DND-41 (cell line): ENCODE results near the gene RNASE8.

ENCODE experiments used
- ATAC-seq: fragments of 200-7000 bp; cut with Tn5 transposase; 3 replicates; pipeline ENCODE4 v1.9.1; 2021; ENCODE audit warnings: low read depth; ENCODE audit not compliant: insufficient read depth
- DNase-seq: peaks from one replicate; pipeline ENCODE4 v3.0.0-alpha.2; 2020
- H2AFZ ChIP-seq: 2 replicates; pipeline ENCODE4 v1.6.0; 2012; ENCODE audit warnings: low read depth, low read length
- H3K27ac ChIP-seq: 2 replicates; pipeline ENCODE4 v1.5.1; 2012; ENCODE audit warnings: low read length, inconsistent platforms
- H3K27me3 ChIP-seq: fragments of 200-600 bp; sonication (generic); 2 replicates; pipeline ENCODE4 v1.6.0; 2012; ENCODE audit warnings: low read length, mild to moderate bottlenecking, inconsistent platforms; ENCODE audit not compliant: insufficient read depth, poor library complexity
- H3K36me3 ChIP-seq: 2 replicates; pipeline ENCODE4 v1.5.1; 2012; ENCODE audit warnings: low read length, inconsistent platforms; ENCODE audit not compliant: insufficient read depth
- H3K4me1 ChIP-seq: 2 replicates; pipeline ENCODE4 v1.5.1; 2012; ENCODE audit warnings: mild to moderate bottlenecking, low read length; ENCODE audit not compliant: insufficient read depth
- H3K4me2 ChIP-seq: 2 replicates; pipeline ENCODE4 v1.6.0; 2012; ENCODE audit warnings: mild to moderate bottlenecking, moderate library complexity, low read length, inconsistent platforms; ENCODE audit not compliant: insufficient read depth
- H3K4me3 ChIP-seq, 2 experiments: fragments of 200-600 bp in 1 of 2; shearing (Covaris generic) in 1 of 2; 2 replicates each; pipeline ENCODE4 v1.5.1; 2012 to 2016; ENCODE audit warnings: inconsistent platforms in 2 of 2, low read length in 2 of 2, mild to moderate bottlenecking in 2 of 2, low read depth in 1 of 2, moderate library complexity in 1 of 2
- H3K79me2 ChIP-seq: 2 replicates; pipeline ENCODE4 v1.6.0; 2012; ENCODE audit warnings: low read length, inconsistent platforms; ENCODE audit not compliant: insufficient read depth
- H3K9ac ChIP-seq: 2 replicates; pipeline ENCODE4 v1.6.0; 2012; ENCODE audit warnings: low read depth, mild to moderate bottlenecking, inconsistent platforms, low read length, moderate library complexity
- H3K9me3 ChIP-seq: 2 replicates; pipeline ENCODE4 v1.5.1; 2012; ENCODE audit warnings: low read length, moderate library complexity, mild to moderate bottlenecking, inconsistent platforms; ENCODE audit not compliant: insufficient read depth, severe bottlenecking
- H4K20me1 ChIP-seq: 2 replicates; pipeline ENCODE4 v1.6.0; 2012; ENCODE audit warnings: low read length; ENCODE audit not compliant: insufficient read depth
- EZH2 ChIP-seq: IDR thresholded peaks from 3 replicates; pipeline ENCODE4 v1.6.1; 2012; ENCODE audit warnings: borderline replicate concordance, low read depth, mild to moderate bottlenecking, moderate library complexity, low read length, inconsistent platforms; ENCODE audit not compliant: severe bottlenecking
- TF ChIP-seq, protein P1 (sequence below): IDR thresholded peaks from 2 replicates; pipeline ENCODE4 v1.5.1; 2012; ENCODE audit warnings: borderline replicate concordance, low read length, moderate library complexity, mild to moderate bottlenecking; ENCODE audit not compliant: poor library complexity, severe bottlenecking; ENCODE audit errors: extremely low read depth

Gene RNASE8

DNA sequence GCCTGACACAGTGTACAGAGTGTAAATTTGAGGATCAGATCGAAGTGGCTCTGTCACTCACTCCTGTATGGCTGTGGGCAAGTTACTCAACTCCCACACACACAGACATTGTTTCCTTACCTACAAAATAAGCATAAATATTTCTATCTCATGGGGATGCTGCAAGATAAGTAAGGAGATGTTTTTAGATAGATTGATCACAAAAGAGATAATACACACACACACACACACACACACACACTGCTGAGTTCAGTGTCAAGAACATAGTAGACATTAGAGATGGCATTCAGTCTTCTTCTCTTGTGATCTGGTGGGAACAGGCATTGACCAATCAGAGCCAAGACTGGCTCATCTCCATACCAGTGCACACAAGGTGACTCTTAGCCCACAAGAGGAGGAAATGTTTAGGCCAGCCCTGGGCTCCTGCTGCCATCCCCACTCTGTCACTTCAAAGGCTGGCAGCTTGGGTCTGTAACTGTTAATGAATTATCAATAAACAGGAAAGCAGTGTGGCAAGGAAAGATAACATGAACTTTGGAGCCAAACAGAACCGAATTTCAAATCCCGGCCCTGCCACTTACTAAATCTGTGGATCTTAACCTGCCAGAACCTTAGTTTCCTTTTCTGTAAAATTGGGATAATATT is 3.4 kb upstream of the RNASE8 start:
- Histone ChIP-seq H3K27me3 (peaks cover 25% of the 10 kb centered on the region), H3K36me3 (no peaks in the 10 kb centered on the region), H3K9ac (no peak overlapping the region), H3K4me2 (no peak overlapping the region), H3K9me3 (no peaks in the 10 kb centered on the region), H4K20me1 (no peaks in the 10 kb centered on the region), H3K27ac (no peak overlapping the region), H3K4me3 (no peak overlapping the region), H3K79me2 (no peaks in the 10 kb centered on the region), H3K4me1 (no peaks in the 10 kb centered on the region), H2AFZ (no peak overlapping the region)
- DNase-seq (no peak), ATAC-seq (no peak)
- TF ChIP-seq, protein P1, sequence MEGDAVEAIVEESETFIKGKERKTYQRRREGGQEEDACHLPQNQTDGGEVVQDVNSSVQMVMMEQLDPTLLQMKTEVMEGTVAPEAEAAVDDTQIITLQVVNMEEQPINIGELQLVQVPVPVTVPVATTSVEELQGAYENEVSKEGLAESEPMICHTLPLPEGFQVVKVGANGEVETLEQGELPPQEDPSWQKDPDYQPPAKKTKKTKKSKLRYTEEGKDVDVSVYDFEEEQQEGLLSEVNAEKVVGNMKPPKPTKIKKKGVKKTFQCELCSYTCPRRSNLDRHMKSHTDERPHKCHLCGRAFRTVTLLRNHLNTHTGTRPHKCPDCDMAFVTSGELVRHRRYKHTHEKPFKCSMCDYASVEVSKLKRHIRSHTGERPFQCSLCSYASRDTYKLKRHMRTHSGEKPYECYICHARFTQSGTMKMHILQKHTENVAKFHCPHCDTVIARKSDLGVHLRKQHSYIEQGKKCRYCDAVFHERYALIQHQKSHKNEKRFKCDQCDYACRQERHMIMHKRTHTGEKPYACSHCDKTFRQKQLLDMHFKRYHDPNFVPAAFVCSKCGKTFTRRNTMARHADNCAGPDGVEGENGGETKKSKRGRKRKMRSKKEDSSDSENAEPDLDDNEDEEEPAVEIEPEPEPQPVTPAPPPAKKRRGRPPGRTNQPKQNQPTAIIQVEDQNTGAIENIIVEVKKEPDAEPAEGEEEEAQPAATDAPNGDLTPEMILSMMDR: no peak
- no peak for TF ChIP-seq EZH2

DNA sequence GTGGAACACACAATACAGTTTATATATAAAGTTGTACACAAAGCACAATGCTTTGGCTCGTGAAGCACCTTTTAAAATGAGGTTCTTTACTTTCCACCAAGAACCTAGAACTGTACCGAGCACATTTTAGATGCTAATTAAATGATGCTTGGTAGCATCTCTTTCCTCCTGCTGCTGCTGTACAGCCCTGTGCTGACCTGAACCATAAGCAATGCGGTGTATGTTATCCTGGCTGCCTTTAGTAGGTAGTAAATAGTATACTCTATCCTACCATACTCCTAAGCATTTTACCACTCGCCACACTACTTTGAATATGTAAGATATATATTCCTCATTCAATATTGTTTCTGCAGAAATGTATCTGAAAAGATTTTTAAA is 2.9 kb upstream of the RNASE8 start:
- no peak for DNase-seq
- Histone ChIP-seq H3K4me2 (no peak overlapping the region), H3K36me3 (no peaks in the 10 kb centered on the region), H3K9me3 (no peaks in the 10 kb centered on the region), H4K20me1 (no peaks in the 10 kb centered on the region), H3K9ac (no peak overlapping the region), H3K4me3 (no peak overlapping the region), H2AFZ (no peak overlapping the region), H3K79me2 (no peaks in the 10 kb centered on the region), H3K4me1 (no peaks in the 10 kb centered on the region), H3K27ac (no peak overlapping the region), H3K27me3 (peaks cover 21% of the 10 kb centered on the region)
- TF ChIP-seq EZH2: no peak
- TF ChIP-seq, protein P1: no peak
- ATAC-seq: no peak

DNA sequence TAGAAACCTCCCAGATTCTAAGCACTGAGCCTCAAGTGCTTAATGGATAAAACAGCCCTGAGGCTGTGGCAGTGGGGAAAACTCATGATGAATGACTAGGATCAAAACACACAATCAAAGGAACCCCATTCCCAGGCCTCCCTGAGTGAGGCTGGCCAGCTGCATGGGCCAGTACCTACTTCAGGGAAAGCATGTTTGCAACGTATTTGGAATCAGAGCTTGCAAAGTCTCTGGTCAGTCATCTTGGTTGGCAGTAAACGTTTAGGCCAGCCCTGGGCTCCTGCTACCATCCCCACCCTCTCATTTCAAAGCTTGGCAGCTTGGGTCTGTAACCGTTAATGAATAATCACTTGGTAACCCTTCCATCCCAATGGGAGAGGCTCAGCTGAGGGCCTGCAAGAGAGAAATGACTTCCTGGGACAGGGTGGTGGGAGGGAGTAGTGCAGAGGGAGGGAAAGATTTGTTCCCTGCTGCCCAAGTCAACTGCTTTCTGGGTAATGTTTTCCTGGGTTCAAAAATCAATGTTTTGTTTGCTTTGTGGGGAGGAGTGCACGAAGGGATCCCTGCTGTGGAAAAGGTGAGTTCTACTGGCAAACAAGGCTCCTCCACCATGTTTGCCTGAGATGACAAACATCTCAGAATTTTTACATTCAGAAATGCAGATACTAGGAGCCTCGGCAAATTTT is 2.0 kb upstream of the RNASE8 start:
- DNase-seq (no peak), ATAC-seq (no peak)
- Histone ChIP-seq H3K36me3 (no peaks in the 10 kb centered on the region), H3K9me3 (no peaks in the 10 kb centered on the region), H3K4me2 (no peak overlapping the region), H2AFZ (no peak overlapping the region), H4K20me1 (no peaks in the 10 kb centered on the region), H3K4me3 (no peak overlapping the region), H3K9ac (no peak overlapping the region), H3K27me3 (peaks cover 23% of the 10 kb centered on the region), H3K4me1 (no peaks in the 10 kb centered on the region), H3K79me2 (no peaks in the 10 kb centered on the region), H3K27ac (no peak overlapping the region)
- TF ChIP-seq, protein P1: no peak
- TF ChIP-seq EZH2: no peak
